Subcutaneous abdominal adipose tissue (tissue), 5 donors: ENCODE measurements around the gene NFATC3.
A peak's percentile ranks its signal among the peaks of the same experiment; 100 is the strongest.
"Not testable (repeated sequence)": the region's sequence is repeated elsewhere in the genome, so short reads cannot be mapped to it uniquely, and the experiment has no call there.

Experiments used
- H3K27ac ChIP-seq: one replicate; pipeline ENCODE4 v1.7.0; 2013; ENCODE audit warnings: low read depth, mild to moderate bottlenecking, inconsistent platforms, low read length, moderate library complexity
- H3K27me3 ChIP-seq, 5 donors: one replicate each; pipeline ENCODE4 v1.7.0; 2013; ENCODE audit warnings: low read length in 5 of 5, inconsistent platforms in 1 of 5; ENCODE audit not compliant: control insufficient read depth in 5 of 5, insufficient read depth in 4 of 5
- H3K36me3 ChIP-seq, 5 donors: one replicate each; pipeline ENCODE4 v1.7.0; 2013; ENCODE audit warnings: low read length in 5 of 5; ENCODE audit not compliant: control insufficient read depth in 5 of 5, insufficient read depth in 5 of 5
- H3K4me1 ChIP-seq, 5 donors: one replicate each; pipeline ENCODE4 v1.7.0; 2013; ENCODE audit warnings: low read length in 5 of 5, mild to moderate bottlenecking in 3 of 5, moderate library complexity in 1 of 5; ENCODE audit not compliant: control insufficient read depth in 5 of 5, insufficient read depth in 5 of 5
- H3K4me3 ChIP-seq, 5 donors: one replicate each; pipeline ENCODE4 v1.7.0; 2013; ENCODE audit warnings: low read length in 5 of 5, low read depth in 1 of 5
- H3K9ac ChIP-seq, 5 donors: one replicate each; pipeline ENCODE4 v1.7.0; 2013; ENCODE audit warnings: low read length in 5 of 5, mild to moderate bottlenecking in 4 of 5, moderate library complexity in 3 of 5
- H3K9me3 ChIP-seq, 5 donors: one replicate each; pipeline ENCODE4 v1.7.0; 2013; ENCODE audit warnings: low read length in 5 of 5; ENCODE audit not compliant: control insufficient read depth in 5 of 5
- donor health status: healthy.
- donor health status: healthy.
- donor health status: healthy.
- donor health status: healthy.
- donor health status: healthy.

NFATC3 gene

GRCh38 chr16:68088130-68088972 is 3.2 kb downstream of the NFATC3 start:
- H3K27ac ChIP-seq, result no peak overlapping the region
- H3K27me3 ChIP-seq, result no peaks in the 10 kb centered on the region
- no peaks in the 10 kb centered on the region for H3K9me3 ChIP-seq
- peaks cover 7 to 49% (median 38%) of the 10 kb centered on the region in 5 donors for H3K4me1 ChIP-seq
- H3K4me3 ChIP-seq, result no peak overlapping the region
- no peaks in the 10 kb centered on the region for H3K36me3 ChIP-seq
- no peak overlapping the region for H3K9ac ChIP-seq

- Histone ChIP-seq H3K9ac (no peak overlapping the region), H3K27ac (no peak overlapping the region), H3K4me1 (peaks cover 3 to 43% (median 34%) of the 10 kb centered on the region in 5 donors), H3K9me3 (no peaks in the 10 kb centered on the region), H3K36me3 (no peaks in the 10 kb centered on the region), H3K4me3 (no peak overlapping the region), H3K27me3 (no peaks in the 10 kb centered on the region)
Observed at GRCh38 chr16:68089067-68089466, 3.9 kb downstream of the NFATC3 start.

- H3K9me3 ChIP-seq, result no peaks in the 10 kb centered on the region
- H3K36me3 ChIP-seq, result no peaks in the 10 kb centered on the region
- H3K4me3 ChIP-seq, result no peak overlapping the region
- no peaks in the 10 kb centered on the region for H3K27me3 ChIP-seq
- H3K9ac ChIP-seq, result no peak overlapping the region
- peaks cover 0 to 39% (median 29%) of the 10 kb centered on the region in 5 donors for H3K4me1 ChIP-seq
- H3K27ac ChIP-seq, result no peak overlapping the region
Observed at GRCh38 chr16:68090130-68090529, 5.0 kb downstream of the NFATC3 start.

GRCh38 chr16:68090533-68090932 is 5.4 kb downstream of the NFATC3 start:
- H3K27me3 ChIP-seq, result no peaks in the 10 kb centered on the region
- no peaks in the 10 kb centered on the region for H3K9me3 ChIP-seq
- H3K9ac ChIP-seq, result no peak overlapping the region
- no peak overlapping the region for H3K27ac ChIP-seq
- peaks cover 0 to 39% (median 29%) of the 10 kb centered on the region in 5 donors for H3K4me1 ChIP-seq
- H3K36me3 ChIP-seq, result no peaks in the 10 kb centered on the region
- no peak overlapping the region for H3K4me3 ChIP-seq

- H3K9me3 ChIP-seq, result no peaks in the 10 kb centered on the region
- no peak overlapping the region for H3K9ac ChIP-seq
- H3K4me3 ChIP-seq, result no peak overlapping the region
- peaks cover 0 to 33% (median 28%) of the 10 kb centered on the region in 5 donors for H3K4me1 ChIP-seq
- H3K27ac ChIP-seq, result no peak overlapping the region
- no peaks in the 10 kb centered on the region for H3K36me3 ChIP-seq
- H3K27me3 ChIP-seq, result no peaks in the 10 kb centered on the region
Observed at GRCh38 chr16:68091380-68092261, 6.5 kb downstream of the NFATC3 start.

- H3K9me3 ChIP-seq, H3K36me3 ChIP-seq, H3K9ac ChIP-seq, H3K27me3 ChIP-seq, H3K27ac ChIP-seq, H3K4me3 ChIP-seq: not testable (repeated sequence)
- peaks cover 0 to 26% (median 21%) of the 10 kb centered on the region in 5 donors for H3K4me1 ChIP-seq
Observed at GRCh38 chr16:68092275-68092674, 7.1 kb downstream of the NFATC3 start.

GRCh38 chr16:68093816-68094613 is 8.8 kb downstream of the NFATC3 start:
- no peak overlapping the region for H3K27ac ChIP-seq

GRCh38 chr16:68094614-68094934 is 9.4 kb downstream of the NFATC3 start:
- H3K4me3 ChIP-seq, result no peak overlapping the region
- peaks cover 0 to 3% (median 0%) of the 10 kb centered on the region in 5 donors for H3K36me3 ChIP-seq
- no peaks in the 10 kb centered on the region for H3K9me3 ChIP-seq
- H3K4me1 ChIP-seq, result peaks cover 0 to 20% (median 13%) of the 10 kb centered on the region in 5 donors
- H3K9ac ChIP-seq, result peak overlapping the region in 1 of 5 donors; percentile 27
- no peak overlapping the region for H3K27ac ChIP-seq
- no peaks in the 10 kb centered on the region for H3K27me3 ChIP-seq

More at GRCh38 chr16:68093816-68094613, 8.8 kb downstream of the NFATC3 start:
- H3K4me1 ChIP-seq, result peaks cover 0 to 20% (median 15%) of the 10 kb centered on the region in 5 donors
- peaks cover 0 to 3% (median 0%) of the 10 kb centered on the region in 5 donors for H3K36me3 ChIP-seq
- no peak overlapping the region for H3K4me3 ChIP-seq
- no peaks in the 10 kb centered on the region for H3K27me3 ChIP-seq
- H3K9me3 ChIP-seq, result no peaks in the 10 kb centered on the region
- peak overlapping the region in 2 of 5 donors; percentile 14 to 27 for H3K9ac ChIP-seq

GRCh38 chr16:68096491-68096890 is 11.3 kb downstream of the NFATC3 start:
- no peak overlapping the region for H3K9ac ChIP-seq
- no peak overlapping the region for H3K27ac ChIP-seq
- H3K27me3 ChIP-seq, result no peaks in the 10 kb centered on the region
- no peaks in the 10 kb centered on the region for H3K9me3 ChIP-seq
- H3K4me3 ChIP-seq, result no peak overlapping the region
- peaks cover 0 to 14% (median 11%) of the 10 kb centered on the region in 5 donors for H3K4me1 ChIP-seq
- H3K36me3 ChIP-seq, result peaks cover 0 to 3% (median 0%) of the 10 kb centered on the region in 5 donors
